ENCODE data around the gene CATSPERZ.

DNA sequence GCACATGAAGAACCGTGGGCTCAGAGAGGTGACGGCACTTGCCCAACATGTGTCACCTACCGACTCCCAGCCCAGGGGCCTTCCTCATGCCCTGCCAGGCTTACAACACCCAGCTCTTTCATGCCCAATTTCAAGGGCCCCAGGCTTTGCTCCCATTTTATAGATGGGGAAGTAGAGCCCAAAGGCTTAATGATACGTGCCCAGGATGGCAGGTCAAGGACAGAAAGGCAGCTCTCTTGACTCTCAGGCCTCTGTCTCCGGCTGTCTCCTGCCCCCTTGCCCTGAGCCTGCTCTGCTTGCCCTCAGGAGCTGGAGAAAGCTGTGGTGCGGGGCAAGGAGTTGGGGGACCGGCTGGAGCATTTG lies 48.8 kb downstream of the CATSPERZ start:
- no peak for TF ChIP-seq EZH2 (IDR thresholded peaks at IDR 0.05; ENCODE audit: insufficient read depth, poor library complexity, severe bottlenecking)
- no peak for TF ChIP-seq EZH2phosphoT487 (IDR thresholded peaks at IDR 0.05; ENCODE audit: insufficient read depth, low read depth)
